HEK293T (cell line): ENCODE results near the gene ZNF831.
A peak's percentile ranks its signal among the peaks of the same experiment; 100 is the strongest.

ENCODE experiments used
- CTCF ChIA-PET: fragments of 350-600 bp; formaldehyde crosslinking; extraction: SDS; loops from one replicate; lab custom pipeline; 2021; ENCODE audit warnings: antibody characterized with exemption, inconsistent platforms; lab: Yijun Ruan, JAX
- POLR2A ChIA-PET: fragments of 350-600 bp; formaldehyde crosslinking; extraction: SDS; loops from one replicate; lab custom pipeline; 2020; ENCODE audit warnings: antibody characterized with exemption, inconsistent platforms; lab: Yijun Ruan, JAX
- DNase-seq: peaks from one replicate; pipeline ENCODE4 v3.0.0; 2012; ENCODE audit warnings: mixed read lengths; ENCODE audit errors: extremely low spot score
- ARNT ChIP-seq: fragments of 450-650 bp; IDR thresholded peaks from 2 replicates; pipeline ENCODE4 v1.6.1; 2017; ENCODE audit warnings: mild to moderate bottlenecking
- BHLHE40 ChIP-seq: fragments of 450-650 bp; IDR thresholded peaks from 2 replicates; pipeline ENCODE4 v1.6.1; 2016; ENCODE audit warnings: mild to moderate bottlenecking, moderate library complexity, borderline replicate concordance
- CTBP1 ChIP-seq: fragments of 450-650 bp; IDR thresholded peaks from 2 replicates; pipeline ENCODE4 v1.6.1; 2016; ENCODE audit warnings: borderline replicate concordance
- ELF4 ChIP-seq: fragments of 450-650 bp; IDR thresholded peaks from 2 replicates; pipeline ENCODE4 v1.6.1; 2017; ENCODE audit warnings: antibody characterized with exemption
- FOXA1 ChIP-seq: fragments of 450-650 bp; IDR thresholded peaks from 2 replicates; pipeline ENCODE4 v1.6.1; 2016; ENCODE audit warnings: mild to moderate bottlenecking
- FOXK2 ChIP-seq: fragments of 450-650 bp; IDR thresholded peaks from 2 replicates; pipeline ENCODE4 v1.6.1; 2016; ENCODE audit warnings: mild to moderate bottlenecking
- FOXM1 ChIP-seq: fragments of 450-650 bp; IDR thresholded peaks from 2 replicates; pipeline ENCODE4 v1.6.1; 2017; ENCODE audit warnings: mild to moderate bottlenecking, borderline replicate concordance
- HDGF ChIP-seq: fragments of 450-650 bp; IDR thresholded peaks from 2 replicates; pipeline ENCODE4 v1.6.1; 2017; ENCODE audit warnings: antibody characterized with exemption, borderline replicate concordance
- L3MBTL2 ChIP-seq: fragments of 450-650 bp; conservative IDR thresholded peaks from 2 replicates; pipeline ENCODE4 v1.6.1; 2016; ENCODE audit warnings: mild to moderate bottlenecking
- LEF1 ChIP-seq: fragments of 450-650 bp; IDR thresholded peaks from 2 replicates; pipeline ENCODE4 v1.6.1; 2017; ENCODE audit warnings: mild to moderate bottlenecking, borderline replicate concordance
- NFRKB ChIP-seq: fragments of 450-650 bp; IDR thresholded peaks from 2 replicates; pipeline ENCODE4 v1.6.1; 2016; ENCODE audit warnings: mild to moderate bottlenecking, moderate library complexity
- SP1 ChIP-seq: fragments of 450-650 bp; IDR thresholded peaks from 2 replicates; pipeline ENCODE4 v1.6.1; 2017
- SUZ12 ChIP-seq: fragments of 450-650 bp; IDR thresholded peaks from 2 replicates; pipeline ENCODE4 v1.6.1; 2016; ENCODE audit warnings: mild to moderate bottlenecking
- TARDBP ChIP-seq: fragments of 450-650 bp; IDR thresholded peaks from 2 replicates; pipeline ENCODE4 v1.6.1; 2016
- ZNF384 ChIP-seq: fragments of 450-650 bp; IDR thresholded peaks from 2 replicates; pipeline ENCODE4 v1.6.1; 2016
- TF ChIP-seq, protein P1 (sequence below): fragments of 450-650 bp; IDR thresholded peaks from 2 replicates; pipeline ENCODE4 v1.6.1; 2016

The ZNF831 gene

DNA sequence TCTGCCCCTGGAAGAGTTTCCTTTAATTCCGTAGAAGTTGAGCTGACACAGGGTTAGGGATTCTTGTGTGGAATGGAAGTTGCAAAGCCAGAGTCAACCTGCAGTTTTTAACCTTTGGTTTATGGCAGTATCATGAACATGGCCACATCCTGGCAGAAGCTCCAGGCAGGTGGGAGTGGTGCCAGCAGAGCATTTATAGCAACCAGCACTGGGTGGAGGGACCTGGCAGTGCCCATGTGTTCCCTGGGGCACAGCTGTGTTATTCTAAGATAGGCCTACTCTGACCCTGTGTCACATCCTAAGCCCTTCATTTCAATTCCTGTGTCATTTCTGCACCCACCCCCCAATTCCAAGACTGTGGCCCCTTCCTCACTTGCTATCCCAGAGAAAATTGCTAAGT is 26.1 kb upstream of the ZNF831 start:
- TF ChIP-seq ARNT (no peak), ZNF384 (no peak), BHLHE40 (no peak), NFRKB (no peak), HDGF (no peak)
- ChIA-PET POLR2A (no interaction called here), CTCF (no interaction called here)
- no peak for DNase-seq

GRCh38 chr20:59138114-59138748 is 25.4 kb upstream of the ZNF831 start:
- no peak for DNase-seq
- ChIA-PET POLR2A (no interaction called here), CTCF (no interaction called here)
- no peak for TF ChIP-seq FOXA1
- no peak for TF ChIP-seq TARDBP
- TF ChIP-seq ARNT = no peak
- no peak for TF ChIP-seq ELF4

DNA sequence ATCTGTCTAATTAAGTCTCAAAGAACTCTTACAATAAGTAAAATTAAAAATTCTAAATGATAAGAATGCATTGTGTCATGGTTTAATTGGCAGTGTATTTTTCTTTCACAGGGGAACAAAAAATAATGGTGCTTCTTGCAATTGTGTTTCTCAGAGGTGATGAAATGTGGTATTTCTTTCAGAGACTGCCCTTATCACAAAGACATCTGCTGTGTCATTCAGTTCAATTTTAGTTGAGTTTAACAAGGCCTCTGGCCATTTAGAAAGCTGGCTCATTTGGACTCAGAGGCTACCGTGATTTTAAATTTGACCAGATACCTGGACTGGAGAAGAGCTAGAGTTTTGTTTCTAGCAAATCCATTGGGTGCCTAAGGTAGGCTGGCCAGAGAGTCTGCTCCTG is 23.6 kb upstream of the ZNF831 start:
- TF ChIP-seq ARNT (no peak), SP1 (no peak), CTBP1 (no peak), LEF1 (no peak), HDGF (no peak), L3MBTL2 (no peak), FOXM1 (no peak)
- TF ChIP-seq, protein P1, sequence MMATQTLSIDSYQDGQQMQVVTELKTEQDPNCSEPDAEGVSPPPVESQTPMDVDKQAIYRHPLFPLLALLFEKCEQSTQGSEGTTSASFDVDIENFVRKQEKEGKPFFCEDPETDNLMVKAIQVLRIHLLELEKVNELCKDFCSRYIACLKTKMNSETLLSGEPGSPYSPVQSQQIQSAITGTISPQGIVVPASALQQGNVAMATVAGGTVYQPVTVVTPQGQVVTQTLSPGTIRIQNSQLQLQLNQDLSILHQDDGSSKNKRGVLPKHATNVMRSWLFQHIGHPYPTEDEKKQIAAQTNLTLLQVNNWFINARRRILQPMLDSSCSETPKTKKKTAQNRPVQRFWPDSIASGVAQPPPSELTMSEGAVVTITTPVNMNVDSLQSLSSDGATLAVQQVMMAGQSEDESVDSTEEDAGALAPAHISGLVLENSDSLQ = no peak
- ChIA-PET CTCF (no interaction called here), POLR2A (no interaction called here)
- DNase-seq = no peak

DNA sequence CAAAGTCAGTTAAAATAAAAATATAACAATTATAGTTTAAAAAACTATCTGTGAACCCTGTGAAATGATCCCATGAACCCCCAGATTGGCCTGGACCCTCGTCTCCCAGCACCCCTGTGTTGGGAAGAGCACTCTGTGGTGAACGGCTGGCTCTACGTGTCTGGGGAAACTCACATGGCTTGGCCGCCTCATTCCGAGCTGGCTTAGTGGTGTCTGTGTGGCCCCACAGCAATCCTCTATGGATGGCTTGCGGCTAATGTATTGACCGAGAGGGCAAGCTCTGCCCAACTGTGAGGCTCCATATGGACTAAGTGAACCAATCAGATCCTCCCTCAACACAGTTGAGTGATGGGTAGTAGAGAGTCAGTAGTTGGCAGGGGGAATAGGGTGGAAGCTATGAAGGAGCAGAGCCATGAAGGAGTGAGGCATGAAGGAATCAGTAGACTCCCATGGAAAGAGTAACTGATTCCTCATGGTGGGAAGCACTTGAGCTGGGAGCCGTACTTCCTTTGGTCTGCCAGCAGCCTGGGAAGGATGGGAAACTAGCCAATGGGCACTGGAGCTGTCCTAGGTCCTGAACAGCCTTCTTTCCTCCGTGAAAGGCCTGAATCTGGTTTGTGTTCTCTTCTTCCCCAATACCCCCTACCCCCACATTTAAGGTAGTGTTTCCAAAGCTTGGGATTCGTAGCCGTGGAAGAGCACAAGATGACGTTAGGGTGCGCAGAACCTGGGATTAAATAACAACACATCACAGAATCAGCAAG is 21.6 kb upstream of the ZNF831 start:
- POLR2A ChIA-PET = no interaction called here
- CTCF ChIA-PET = no interaction called here

GRCh38 chr20:59143326-59143725 is 20.3 kb upstream of the ZNF831 start:
- DNase-seq = no peak
- TF ChIP-seq FOXM1 (no peak), NFRKB (no peak)
- TF ChIP-seq, protein P1 = no peak
- ChIA-PET CTCF (no interaction called here), POLR2A (no interaction called here)

More for the DNA sequence above, 21.6 kb upstream of the ZNF831 start:
- TF ChIP-seq FOXM1 (no peak), ELF4 (no peak), L3MBTL2 (no peak), SP1 (no peak), NFRKB (no peak), FOXA1 (no peak), CTBP1 (no peak), ZNF384 (no peak), ARNT (no peak), HDGF (no peak), SUZ12 (no peak), BHLHE40 (no peak), TARDBP (no peak)
- TF ChIP-seq, protein P1 = no peak
- peak; percentile 34 for DNase-seq

DNA sequence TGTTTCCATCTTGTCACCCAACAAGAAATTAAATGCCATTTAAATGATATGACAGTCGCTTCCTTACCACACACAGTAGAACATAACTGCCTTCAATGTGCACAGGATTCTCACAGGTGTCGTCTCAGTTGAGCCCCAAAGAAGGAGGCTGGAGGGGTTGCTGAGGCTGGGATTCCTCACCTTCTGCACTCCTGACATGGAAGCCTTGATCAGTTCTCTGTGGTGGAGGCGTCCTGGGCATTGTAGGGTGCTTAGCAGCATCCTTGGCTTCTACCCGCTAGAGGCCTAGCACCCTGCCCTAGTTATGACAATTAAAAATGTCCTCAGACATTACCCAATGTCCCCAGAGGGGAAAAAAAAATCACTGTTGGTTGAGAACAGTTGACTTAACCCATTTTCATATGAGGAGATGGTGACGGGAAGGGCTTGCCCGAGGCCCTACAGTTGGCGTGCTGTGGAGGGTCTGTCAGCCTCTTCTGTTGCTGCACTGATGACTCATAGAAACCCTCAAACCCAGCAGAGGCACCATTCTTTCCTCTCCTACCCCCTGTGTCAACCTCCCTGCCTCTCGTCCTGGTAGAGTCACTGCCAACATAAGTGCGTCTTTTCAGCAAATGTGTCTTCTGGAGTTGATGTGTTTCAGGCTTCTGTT is 19.3 kb upstream of the ZNF831 start:
- CTCF ChIA-PET = no interaction called here
- no peak for DNase-seq
- no peak for TF ChIP-seq ARNT
- TF ChIP-seq NFRKB = no peak
- no peak for TF ChIP-seq HDGF
- TF ChIP-seq L3MBTL2 = no peak
- POLR2A ChIA-PET = no interaction called here

DNA sequence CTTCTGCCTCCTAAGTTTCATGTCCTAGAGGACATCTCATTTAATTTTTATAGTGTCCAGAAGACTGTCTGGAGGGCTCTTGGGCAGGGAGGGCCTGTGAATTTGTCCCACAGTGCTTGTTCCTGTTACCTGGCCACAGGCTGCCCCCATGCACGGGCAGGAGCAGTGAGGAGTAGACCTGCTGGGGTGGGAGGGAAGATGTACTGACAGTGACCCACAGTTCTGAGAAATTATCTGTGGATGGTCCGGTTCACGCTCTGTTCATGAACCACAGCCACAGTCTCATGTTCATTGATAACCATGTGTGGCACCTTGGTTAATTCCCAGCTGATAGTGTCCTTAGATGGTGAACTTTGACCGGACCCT is 18.8 kb upstream of the ZNF831 start:
- ChIA-PET CTCF (no interaction called here), POLR2A (no interaction called here)
- no peak for TF ChIP-seq FOXA1
- TF ChIP-seq TARDBP = no peak
- no peak for TF ChIP-seq SUZ12
- no peak for TF ChIP-seq LEF1
- TF ChIP-seq NFRKB = no peak
- no peak for TF ChIP-seq FOXM1
- TF ChIP-seq SP1 = no peak
- TF ChIP-seq ELF4 = no peak
- TF ChIP-seq FOXK2 = no peak
- TF ChIP-seq CTBP1 = no peak
- DNase-seq = no peak
